Measurements from ENCODE around the gene HNF1B. TPM values are rescaled to one million over a fixed set of nuclear protein-coding genes. Genes with fewer than 3 reads are reported as not detected.
A peak's percentile ranks its signal among the peaks of the same experiment; 100 is the strongest.

Gene HNF1B
- polyA plus RNA-seq, 1 of the 3 experiments (the other 2 are of a cell fraction) = not detected

- TF ChIP-seq REST (IDR thresholded peaks at IDR 0.05; ENCODE audit: low read depth, low read length) = no peak
- no peak for TF ChIP-seq YY1 (IDR thresholded peaks at IDR 0.05; ENCODE audit: low read depth)
- no peak for TF ChIP-seq RFX5 (IDR thresholded peaks at IDR 0.05; ENCODE audit: low read length)
- no peak for TF ChIP-seq NRF1 (IDR thresholded peaks at IDR 0.05; ENCODE audit: low read depth, low read length)
- TF ChIP-seq, protein P1, sequence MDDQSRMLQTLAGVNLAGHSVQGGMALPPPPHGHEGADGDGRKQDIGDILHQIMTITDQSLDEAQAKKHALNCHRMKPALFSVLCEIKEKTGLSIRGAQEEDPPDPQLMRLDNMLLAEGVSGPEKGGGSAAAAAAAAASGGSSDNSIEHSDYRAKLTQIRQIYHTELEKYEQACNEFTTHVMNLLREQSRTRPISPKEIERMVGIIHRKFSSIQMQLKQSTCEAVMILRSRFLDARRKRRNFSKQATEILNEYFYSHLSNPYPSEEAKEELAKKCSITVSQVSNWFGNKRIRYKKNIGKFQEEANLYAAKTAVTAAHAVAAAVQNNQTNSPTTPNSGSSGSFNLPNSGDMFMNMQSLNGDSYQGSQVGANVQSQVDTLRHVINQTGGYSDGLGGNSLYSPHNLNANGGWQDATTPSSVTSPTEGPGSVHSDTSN (IDR thresholded peaks at IDR 0.05) = no peak; the same call in 1 of the 2 replicates
- no peak; the same call in none of the 2 replicates for TF ChIP-seq MAX (IDR thresholded peaks at IDR 0.05; ENCODE audit: low read depth)
- TF ChIP-seq GABPA (IDR thresholded peaks at IDR 0.05; ENCODE audit: low read depth) = no peak
- peak; percentile 18; the same call in 1 of the 2 replicates for TF ChIP-seq RXRA (IDR thresholded peaks at IDR 0.05; ENCODE audit: borderline replicate concordance, low read depth)
- TF ChIP-seq MEF2A (IDR thresholded peaks at IDR 0.05; ENCODE audit: borderline replicate concordance, low read depth) = no peak
- no peak for TF ChIP-seq FOXJ3 (CRISPR knock-in tag; IDR thresholded peaks at IDR 0.05)
These were observed 72.9 kb downstream of the HNF1B start (continued) for GRCh38 chr17:37671824-37672547.

- no peak for TF ChIP-seq MAX (IDR thresholded peaks at IDR 0.05; ENCODE audit: low read depth)
- TF ChIP-seq TEAD4 (IDR thresholded peaks at IDR 0.05; ENCODE audit: borderline replicate concordance, insufficient read depth) = no peak
- no peak for TF ChIP-seq TAF1 (IDR thresholded peaks at IDR 0.05; ENCODE audit: borderline replicate concordance, low read depth, low read length)
- no peak for TF ChIP-seq ELF1 (IDR thresholded peaks at IDR 0.05)
- TF ChIP-seq CHD2 (IDR thresholded peaks at IDR 0.05; ENCODE audit: low read length, partially characterized antibody) = no peak
- TF ChIP-seq RAD21 (IDR thresholded peaks at IDR 0.05; ENCODE audit: low read length) = no peak
- TF ChIP-seq, protein P2, sequence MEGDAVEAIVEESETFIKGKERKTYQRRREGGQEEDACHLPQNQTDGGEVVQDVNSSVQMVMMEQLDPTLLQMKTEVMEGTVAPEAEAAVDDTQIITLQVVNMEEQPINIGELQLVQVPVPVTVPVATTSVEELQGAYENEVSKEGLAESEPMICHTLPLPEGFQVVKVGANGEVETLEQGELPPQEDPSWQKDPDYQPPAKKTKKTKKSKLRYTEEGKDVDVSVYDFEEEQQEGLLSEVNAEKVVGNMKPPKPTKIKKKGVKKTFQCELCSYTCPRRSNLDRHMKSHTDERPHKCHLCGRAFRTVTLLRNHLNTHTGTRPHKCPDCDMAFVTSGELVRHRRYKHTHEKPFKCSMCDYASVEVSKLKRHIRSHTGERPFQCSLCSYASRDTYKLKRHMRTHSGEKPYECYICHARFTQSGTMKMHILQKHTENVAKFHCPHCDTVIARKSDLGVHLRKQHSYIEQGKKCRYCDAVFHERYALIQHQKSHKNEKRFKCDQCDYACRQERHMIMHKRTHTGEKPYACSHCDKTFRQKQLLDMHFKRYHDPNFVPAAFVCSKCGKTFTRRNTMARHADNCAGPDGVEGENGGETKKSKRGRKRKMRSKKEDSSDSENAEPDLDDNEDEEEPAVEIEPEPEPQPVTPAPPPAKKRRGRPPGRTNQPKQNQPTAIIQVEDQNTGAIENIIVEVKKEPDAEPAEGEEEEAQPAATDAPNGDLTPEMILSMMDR (IDR thresholded peaks at IDR 0.05) = no peak
- peaks cover 3% of the 10 kb centered on the region for H3F3A ChIP-seq (replicated peaks; ENCODE audit: insufficient read depth)
- no peak for DNase-seq
These were observed 73.6 kb downstream of the HNF1B start for GRCh38 chr17:37671028-37671823.

More at GRCh38 chr17:37671028-37671823, 73.6 kb downstream of the HNF1B start:
- ChIA-PET CTCF (no interaction called here), POLR2A (no interaction called here)
- Histone ChIP-seq H3K9ac (peak overlapping the region; percentile 46), H3K27me3 (ENCODE audit: insufficient read depth) (no peaks in the 10 kb centered on the region), H3K9me2 (no peaks in the 10 kb centered on the region), H3K79me2 (ENCODE audit: insufficient read depth) (no peaks in the 10 kb centered on the region), H3K36me3 (replicated peaks in 1 of 2; ENCODE audit: control insufficient read depth in 1 of 2, insufficient read depth in 2 of 2, low read length in 1 of 2) (no peaks in the 10 kb centered on the region), H3K27ac (ENCODE audit: low read depth in 2 of 2, low read length in 1 of 2) (peak overlapping the region in 1 of 2 experiments; percentile 74; a peak in 2 of 4 replicates), H3K9me3 (no peaks in the 10 kb centered on the region), H4K20me1 (ENCODE audit: insufficient read depth) (no peaks in the 10 kb centered on the region), H3K4me1 (ENCODE audit: control insufficient read depth in 1 of 2, insufficient read depth in 2 of 2, low read depth in 1 of 2, low read length in 1 of 2) (peaks cover 0 to 19% of the 10 kb centered on the region in 2 experiments; a peak in 1 of 4 replicates), H2AFZ (ENCODE audit: low read depth) (no peak overlapping the region), H3K4me3 (ENCODE audit: low read depth in 2 of 2, low read length in 1 of 2) (no peak overlapping the region), H3K4me2 (peak overlapping the region; percentile 44)
- 93% methylated on average over 8 of the region's 9 CpGs for WGBS (ENCODE audit: low lambda C conversion rate)

Data from SK-N-SH (cell line).